GM21737 (cell line): Measurements from ENCODE around the gene RNF115.
"Not testable (repeated sequence)": the region's sequence is repeated elsewhere in the genome, so short reads cannot be mapped to it uniquely, and the experiment has no call there.

Experiments used
- ATAC-seq: cut with Tn5 transposase; IDR thresholded peaks from one replicate; pipeline ENCODE4 v1.9.1; 2021; ENCODE audit warnings: mild to moderate bottlenecking, moderate library complexity; ENCODE audit not compliant: unreplicated experiment

Gene RNF115

DNA sequence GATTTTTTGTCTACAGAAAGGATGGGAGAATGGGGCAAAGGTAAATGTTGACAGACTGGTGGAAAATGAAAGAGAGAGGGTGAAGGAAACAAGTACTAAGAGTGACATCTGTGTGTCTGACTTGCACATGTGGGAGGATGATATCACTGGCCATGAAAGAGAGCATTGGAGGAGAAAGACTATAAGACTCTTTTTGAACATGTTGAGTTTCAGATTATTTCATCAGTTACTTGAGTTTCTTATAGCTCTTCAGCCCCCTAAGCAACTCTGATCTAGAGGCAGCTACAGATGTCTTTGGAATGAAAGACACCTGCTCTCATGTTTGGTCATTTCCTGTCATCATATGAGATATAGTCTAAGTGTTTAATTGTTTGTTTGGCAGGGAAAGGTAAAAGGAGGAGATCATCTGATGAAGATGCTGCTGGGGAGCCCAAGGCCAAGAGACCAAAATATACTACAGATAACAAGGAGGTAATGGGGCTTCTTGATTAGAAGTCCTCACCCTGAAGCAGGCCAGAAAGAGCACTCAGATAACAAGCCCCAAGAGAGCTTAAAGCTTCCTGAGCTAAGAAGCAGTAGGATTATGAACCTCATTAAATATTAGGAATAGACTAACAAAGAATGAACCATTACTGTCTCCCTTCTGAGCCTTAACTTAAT lies 4.6 kb upstream of the RNF115 start:
- no peak for ATAC-seq

DNA sequence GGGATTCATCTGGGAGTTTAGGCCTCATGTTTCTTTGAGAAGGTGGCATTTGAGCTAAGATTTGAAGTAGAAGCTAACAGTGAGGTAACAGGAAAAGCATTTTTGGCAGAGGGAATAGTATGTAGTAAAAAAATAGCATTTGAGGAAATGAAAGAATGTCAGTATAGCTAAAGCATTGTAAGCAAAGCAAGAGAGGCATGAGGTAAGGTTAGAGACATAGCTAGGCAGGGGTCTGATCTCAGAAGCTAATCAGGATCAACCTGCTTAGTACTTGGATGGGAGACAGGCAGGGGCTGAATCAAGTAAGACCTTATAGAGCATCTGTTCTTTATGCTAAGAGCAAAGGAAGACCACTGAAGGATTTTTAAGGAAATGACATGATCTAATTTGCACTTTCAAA lies 4.1 kb upstream of the RNF115 start:
- no peak for ATAC-seq

DNA sequence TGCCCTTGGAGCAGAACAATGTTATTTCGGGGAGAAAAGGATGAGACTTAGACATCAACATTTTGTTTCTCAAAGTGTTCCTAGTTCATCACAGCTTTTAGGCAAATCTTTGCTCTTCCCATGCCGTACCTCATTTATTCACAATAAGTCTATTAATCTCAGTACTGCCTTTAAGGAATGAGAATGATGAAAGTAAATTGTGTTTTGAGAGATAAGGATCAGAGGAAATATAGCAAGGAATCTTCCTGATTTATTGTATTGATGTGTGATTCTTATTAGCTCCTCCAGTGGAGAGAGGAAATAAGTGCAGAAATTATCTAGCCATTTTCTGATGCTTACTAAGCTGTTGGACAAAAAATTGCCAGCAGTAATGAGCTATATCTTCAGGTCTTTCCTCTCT lies 2.1 kb upstream of the RNF115 start:
- ATAC-seq, result no peak

DNA sequence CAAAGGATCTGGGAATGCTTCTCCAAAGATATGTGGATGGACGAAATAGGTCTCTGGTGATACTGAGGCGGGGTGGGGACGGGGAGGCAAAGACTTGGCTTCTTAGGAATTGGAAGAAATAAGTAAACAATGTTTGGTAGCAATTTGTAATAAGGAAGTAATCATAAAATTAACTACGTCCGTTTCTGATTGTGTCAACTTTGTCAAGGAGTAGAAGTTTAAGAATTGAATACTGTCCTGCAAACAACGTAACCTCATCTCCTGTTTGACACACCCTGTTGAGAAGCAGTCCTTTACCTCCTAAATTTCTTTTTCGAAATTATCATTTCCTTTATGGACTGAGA lies 576 bp upstream of the RNF115 start:
- no peak for ATAC-seq

DNA sequence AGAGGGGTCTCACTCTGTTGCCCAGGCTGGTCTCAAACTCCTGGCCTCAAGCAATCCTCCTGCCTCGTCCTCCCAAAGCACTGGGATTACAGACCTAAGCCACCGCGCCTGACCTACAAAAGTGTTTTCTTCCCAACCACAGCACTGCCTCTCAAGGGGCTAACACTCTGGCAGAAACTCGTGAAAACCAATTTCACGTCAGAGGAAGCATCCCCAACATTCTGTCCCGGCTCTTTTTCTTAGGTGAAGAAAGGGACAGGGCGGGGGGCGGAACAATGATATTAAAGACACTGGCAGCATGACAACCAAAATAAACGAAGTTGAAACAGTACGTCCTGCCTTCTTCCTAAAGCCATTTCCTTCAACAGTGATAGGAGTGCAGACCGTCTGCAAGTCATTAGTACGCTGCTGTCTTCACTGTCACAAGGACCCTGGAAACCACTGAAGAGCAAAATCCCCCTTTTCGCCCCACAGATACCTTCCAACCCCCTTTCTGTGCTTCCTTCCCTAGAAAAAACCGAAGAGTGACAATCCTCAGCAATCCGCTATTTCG lies 1.0 kb downstream of the RNF115 start:
- not testable (repeated sequence) for ATAC-seq

DNA sequence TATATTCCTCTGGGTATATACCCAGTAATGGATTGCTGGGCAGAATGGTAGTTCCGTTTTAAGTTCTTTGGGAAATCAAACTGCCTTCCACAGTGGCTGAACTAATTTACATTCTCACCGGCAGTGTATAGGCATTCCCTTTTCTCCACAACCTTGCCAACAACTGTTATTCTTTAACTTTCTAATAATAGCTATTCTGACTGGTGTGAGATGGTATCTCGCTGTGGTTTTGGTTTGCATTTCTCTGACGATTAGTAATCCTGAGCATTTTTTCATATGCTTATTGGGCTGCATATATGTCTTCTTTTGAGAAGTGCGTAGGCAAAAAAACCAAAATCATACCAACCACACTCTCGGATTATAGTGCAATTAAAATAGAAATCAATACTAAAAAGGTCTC lies 5.8 kb downstream of the RNF115 start:
- ATAC-seq, result not testable (repeated sequence)

DNA sequence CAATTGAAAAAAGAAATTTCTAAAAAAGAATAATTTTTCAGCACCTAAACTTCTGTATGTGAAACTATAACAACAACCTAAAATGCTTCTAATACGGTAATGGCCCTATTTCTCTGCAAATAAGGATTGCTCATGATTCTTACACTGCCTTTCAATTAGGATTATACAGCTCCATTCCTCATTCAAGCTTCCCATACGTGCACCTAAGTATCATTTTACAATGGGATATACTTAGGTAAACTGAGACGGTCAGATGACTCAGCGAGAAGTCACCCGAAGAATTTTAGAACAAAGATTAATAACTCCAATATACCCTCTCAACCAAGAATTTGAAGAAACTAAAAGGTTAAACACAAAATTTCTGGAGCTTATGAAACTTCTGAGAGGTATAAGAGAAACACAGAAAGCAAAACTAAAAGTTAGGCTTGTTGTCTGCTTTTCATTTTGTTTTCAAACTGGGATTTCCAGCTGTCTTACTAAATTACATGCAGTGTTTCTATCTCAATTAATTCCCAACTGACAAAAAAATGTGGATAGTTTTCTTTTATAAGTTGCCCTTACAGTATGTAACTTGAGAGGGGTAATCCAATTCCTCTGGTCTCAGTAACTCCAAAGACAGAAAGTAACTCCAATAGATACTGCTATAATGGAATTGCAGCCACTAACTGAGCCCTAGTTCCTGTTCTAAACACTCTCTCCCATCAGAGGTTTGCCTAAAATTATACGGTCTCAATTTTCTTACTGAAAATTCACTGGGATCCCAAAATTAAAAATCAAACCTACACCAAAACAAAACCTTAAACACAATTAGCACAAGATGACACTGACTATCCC lies 10.7 kb downstream of the RNF115 start:
- ATAC-seq, result not testable (repeated sequence)

DNA sequence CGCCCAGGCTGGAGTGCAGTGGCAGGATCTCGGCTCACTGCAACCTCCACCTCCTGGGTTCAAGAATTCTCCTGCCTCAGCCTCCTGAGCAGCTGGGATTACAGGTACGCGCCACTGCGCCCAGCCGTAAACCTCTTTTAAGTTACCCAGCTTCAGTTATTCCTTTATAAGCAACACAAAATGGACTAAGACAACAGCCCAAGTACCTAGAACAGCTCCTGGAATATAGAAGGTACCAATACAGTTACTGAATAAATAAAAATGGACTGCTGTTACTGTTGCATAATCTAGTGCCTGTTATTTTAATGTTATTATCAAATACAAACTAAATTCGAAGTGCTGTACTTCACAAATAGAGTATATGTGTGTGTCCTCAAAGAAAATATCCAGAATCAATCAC lies 17.1 kb downstream of the RNF115 start:
- ATAC-seq, result no peak

DNA sequence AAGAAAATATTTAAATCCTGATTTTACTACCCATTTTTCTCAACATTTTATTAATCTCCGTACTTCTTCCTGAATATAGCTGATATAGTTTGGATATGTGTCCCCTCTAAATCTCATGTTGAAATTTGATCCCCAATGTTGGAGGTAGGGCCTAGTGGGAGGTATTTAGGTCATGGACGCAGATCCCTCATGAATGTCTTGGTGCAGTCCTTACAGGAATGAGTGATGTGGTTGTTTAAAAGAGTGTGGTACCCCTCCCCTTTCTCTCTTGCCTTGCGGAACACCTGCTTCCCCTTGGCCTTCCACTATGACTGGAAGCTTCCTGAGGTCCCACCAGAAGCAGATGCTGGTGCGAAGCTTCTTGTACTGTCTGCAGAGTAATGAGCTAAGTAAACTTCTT lies 17.5 kb downstream of the RNF115 start:
- no peak for ATAC-seq

DNA sequence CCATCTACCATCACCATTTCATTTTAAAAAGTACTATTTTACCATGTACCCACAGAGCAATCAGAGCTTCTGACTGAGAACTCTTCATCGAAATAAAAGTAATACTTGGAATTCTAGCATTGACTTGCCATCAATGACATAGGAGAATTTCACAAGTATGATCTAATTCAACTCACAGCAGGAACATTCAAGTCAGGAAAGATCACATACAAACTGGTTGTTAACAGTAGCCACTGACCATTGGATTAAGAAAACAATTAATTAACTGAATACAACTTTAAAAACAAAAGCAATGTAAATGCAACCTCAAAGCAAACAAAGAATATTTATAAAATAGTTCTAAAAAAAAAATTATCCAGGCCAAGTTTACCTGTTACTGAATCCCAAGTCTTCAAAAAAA lies 18.8 kb downstream of the RNF115 start:
- no peak for ATAC-seq

DNA sequence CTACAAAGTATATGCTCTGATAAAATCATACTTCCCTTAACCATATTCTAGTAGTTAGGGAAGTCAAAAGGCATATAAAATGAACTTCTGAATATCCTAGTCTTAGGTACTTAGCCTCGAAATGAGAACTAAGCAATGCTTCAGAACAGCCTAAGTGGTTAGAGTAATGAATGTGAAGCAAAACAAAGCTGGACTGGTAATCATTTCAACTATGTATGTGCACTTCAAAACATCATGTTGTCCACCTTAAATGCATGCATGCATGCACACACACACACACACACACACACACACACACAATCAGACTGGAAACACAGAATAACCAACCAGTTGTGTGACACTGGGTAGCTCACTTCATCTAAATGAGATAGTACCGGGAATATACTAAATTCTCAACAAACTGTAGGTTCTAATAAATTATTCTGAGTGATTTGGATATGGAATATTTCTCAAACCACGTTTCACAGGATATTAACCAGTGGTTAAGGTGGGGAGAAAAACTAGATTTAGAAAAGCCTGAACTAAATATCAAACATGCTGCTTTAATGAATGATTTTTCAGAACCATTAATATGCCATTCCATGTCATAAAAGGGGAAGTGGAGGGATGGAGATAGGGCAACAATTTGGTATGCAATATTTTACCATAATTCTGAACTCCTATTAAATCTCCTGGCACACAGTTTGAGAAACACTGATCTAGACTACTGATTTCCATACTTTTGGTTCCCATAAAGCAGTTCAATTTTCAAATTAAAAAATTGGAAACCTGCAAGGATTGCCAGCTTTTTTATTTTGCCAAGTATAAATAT lies 19.5 kb downstream of the RNF115 start:
- ATAC-seq, result no peak

DNA sequence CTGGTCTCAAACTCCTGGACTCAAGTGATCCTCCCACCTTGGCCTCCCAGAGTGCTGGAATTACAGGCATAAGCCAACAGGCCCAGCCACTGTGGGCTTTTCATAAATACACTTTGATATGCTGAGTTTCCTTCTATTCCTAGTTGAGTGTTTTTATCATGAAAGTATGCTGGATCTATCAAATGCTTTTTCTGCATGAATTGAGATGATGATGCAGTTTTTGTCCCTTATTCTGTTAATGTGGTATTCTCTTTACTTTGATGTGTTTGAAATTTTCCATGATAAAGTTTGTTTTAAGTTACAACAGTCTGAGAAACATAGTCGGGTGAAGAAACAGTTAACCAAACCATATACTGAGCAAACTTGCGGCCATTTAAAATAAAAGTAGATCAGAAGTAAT lies 24.1 kb downstream of the RNF115 start:
- ATAC-seq, result no peak

DNA sequence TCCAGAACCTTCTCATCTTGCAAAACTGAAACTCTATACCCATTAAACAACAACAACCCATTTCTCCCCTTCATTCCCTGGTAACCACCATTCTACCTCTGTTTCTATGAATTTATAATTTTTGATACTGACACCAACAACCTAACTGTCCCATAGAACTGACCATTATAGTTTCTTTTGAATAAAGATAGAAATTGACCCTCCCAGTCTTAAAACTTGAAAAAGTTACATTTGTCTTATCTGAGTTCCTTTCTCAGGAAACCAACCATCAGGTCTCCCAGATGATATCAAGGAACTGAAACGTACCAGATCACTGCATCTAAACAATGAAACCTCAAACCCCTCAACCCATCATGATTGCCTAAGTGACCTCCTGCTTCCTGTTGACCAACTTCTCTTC lies 27.1 kb downstream of the RNF115 start:
- ATAC-seq, result no peak

DNA sequence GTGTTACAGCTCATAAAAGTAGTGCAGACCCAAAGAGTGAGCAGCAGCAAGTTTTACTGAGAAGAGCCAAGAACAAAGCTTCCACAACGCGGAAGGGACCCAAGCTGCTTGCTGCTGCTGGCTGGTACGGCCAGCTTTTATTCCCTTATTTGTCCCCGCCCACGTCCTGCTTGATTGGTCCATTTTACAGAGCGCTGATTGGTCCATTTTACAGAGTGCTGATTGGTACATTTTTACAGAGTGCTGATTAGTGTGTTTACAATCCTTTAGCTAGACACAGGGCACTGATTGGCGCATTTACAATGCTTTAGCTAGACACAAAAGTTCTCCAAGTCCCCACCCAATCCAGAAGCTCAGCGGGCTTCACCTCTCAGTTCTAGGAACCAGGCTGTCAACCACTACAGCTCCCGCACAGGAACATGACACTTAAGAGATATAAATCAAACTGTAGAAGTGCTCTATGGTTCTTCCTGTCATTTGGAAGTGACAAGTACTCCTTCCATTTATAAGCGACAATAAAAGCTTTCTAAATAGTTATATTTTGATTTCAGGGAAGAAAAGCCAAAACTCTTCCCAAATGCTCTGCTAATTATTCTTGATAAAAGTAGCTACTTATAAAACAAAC lies 28.5 kb downstream of the RNF115 start:
- ATAC-seq, result no peak

DNA sequence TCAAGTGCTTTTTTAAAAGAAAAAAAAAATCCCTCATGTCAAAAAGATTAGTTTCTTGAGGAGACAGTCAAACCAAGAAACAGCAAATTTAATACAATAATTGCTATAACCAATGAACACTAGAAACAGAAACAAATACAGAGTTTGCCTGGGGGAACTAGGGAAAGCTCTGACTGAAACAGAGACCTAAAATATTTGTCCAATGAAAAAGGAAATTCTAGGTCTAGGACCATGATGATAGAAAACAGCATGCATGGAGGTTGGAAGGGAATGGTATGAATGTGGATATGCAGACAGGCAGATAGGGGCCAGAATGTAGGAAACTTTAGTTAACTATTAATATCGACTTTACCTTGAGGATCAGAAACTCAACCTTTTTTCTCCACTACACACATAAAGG lies 31.4 kb downstream of the RNF115 start:
- no peak for ATAC-seq

DNA sequence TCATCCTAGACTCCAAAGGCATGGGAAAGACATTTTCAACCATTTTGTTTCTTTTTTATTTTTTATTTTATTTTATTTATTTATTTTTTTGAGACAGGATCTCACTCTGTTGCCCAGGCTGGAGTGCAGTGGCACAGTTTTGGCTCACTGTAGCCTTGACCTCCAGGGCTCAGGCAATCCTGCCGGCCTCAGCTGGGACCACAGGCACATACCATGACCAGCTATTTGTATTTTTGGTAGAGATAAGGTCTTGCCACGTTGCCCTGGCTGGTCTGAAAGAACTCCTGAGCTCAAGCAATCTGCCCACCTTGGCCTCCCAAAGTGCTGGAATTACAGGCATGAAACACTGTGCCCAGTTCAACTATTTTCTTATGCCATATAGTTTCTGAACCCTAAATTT lies 32.0 kb downstream of the RNF115 start:
- not testable (repeated sequence) for ATAC-seq

DNA sequence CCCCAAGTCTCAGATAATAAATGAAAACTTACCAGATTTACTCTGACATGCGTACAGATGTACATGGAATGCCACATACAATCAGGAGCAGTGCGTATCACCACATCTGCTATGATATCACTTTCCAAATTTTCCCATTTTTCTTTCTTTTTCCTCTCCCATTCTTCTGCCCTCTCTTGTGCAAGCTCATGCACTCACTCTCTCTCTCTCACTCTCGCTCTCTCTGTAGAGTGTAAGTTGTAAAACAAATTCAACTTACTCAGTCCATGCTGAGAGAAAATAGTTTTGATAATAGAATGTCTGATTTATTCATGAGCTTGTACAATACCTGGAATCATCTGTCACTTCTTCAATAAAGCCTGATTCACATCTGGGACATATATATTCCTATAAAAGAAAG lies 35.3 kb downstream of the RNF115 start:
- ATAC-seq, result no peak

DNA sequence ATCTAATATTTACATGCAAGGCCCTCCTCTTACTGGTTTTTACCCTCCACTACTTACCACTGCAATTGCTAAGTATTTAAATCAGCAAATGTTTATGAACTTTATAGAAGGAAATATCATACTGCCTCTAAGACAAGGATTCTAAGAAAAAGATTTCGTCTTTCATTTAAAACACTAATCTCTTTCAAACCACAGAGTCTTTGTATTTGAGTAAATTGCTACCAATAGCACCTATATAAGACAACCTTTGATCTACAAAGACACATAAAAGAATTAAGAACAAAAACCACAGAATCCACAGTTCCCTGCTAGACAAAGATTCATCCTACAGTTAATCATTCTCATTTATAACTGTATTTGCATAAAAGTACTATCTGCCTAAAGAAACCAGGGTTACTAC lies 37.6 kb downstream of the RNF115 start:
- ATAC-seq, result no peak

DNA sequence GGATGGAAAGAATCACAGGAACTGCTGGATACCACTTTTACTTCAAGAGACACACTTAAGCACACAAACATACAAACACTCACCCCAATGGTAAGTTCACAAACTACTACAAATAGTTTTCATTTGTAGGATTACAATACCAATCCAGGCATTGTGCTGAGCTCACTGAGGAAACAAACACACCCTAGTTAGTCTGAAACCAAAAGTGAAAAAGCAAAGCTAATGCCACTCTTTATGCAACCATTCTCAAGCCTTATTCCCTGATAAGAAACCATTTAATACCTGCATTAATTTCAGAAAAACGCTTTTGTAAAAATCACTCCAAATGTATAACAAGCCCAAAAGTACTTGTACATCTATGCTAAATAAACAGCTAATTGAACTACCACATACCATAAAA lies 38.3 kb downstream of the RNF115 start:
- ATAC-seq, result no peak

DNA sequence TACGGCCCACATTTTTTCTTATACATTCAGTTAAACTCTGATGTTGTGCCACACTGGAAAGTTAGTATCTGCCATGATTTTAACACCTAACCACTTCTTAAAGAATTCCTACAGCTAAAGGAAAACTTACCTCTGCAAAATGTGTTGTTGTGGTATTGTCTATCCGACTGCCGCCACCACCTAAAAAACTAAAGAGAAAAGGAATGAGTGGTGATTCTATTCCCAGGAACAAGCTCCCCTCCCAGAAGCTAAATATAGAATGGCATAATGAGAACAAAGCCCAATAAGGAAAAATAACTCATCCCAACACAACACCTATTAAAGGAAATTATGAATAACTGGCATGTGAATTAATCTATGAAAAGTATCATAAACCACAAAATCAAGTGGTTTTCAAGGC lies 39.5 kb downstream of the RNF115 start:
- ATAC-seq, result no peak
